Suppressor macrophage treated with lipopolysaccharide for 4 hours (primary cell): Measurements from ENCODE around the gene PCBP1.
A peak's percentile ranks its signal among the peaks of the same experiment; 100 is the strongest.
"Not testable (repeated sequence)": the region's sequence is repeated elsewhere in the genome, so short reads cannot be mapped to it uniquely, and the experiment has no call there.

ENCODE experiments used
- DNase-seq: peaks from one replicate; pipeline ENCODE4 v3.0.0-alpha.2; 2020

Gene PCBP1

GRCh38 chr2:70101174-70101573 is 13.9 kb downstream of the PCBP1 start:
- DNase-seq, result no peak

- not testable (repeated sequence) for DNase-seq
Observed at GRCh38 chr2:70101686-70102085, 14.4 kb downstream of the PCBP1 start.

DNA sequence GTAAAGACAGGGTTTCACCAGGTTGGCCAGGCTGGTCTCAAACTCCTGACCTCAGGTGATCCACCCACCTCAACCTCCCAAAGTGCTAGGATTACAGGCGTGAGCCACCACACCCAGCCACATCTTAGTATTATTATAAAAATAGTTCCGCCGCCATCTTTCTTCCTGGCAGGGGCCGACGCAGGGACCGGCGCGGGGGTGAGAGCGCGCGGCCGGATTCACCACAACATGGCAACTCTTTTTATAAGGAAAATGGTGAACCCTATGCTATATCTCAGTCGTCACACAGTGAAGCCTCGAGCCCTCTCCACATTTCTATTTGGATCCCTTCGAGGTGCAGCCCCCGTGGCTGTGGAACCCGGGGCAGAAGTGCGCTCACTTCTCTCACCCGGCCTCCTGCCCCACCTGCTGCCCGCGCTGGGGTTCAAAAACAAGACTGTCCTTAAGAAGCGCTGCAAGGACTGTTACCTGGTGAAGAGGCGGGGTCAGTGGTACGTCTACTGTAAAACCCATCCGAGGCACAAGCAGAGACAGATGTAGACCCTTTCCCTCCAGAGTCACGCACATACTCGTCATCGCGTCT is 15.1 kb downstream of the PCBP1 start:
- not testable (repeated sequence) for DNase-seq

DNA sequence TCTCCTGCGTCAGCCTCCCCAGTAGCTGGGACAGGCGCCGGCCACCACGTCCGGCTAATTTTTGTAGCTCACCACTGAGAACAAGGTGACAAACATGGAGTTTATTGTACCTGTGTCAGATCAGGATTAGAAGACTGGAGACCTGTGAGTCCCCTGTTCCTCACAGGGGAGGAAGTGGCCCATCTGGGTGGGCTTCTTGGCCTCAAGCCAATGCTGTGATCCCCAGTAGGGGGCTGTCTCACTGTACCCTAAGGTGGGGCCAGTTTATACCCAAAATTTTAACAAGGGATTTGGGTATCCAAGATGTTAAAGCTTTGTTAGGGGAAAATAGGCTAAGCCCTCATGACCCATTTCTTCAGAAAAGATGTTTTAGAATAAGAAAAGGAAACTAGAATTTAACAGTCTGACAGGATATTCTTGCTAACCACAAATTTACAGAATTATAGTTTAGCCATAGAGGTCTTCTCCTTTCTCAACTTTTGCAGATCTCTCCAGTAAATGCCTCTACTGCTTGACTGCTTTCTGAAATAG is 16.3 kb downstream of the PCBP1 start:
- no peak for DNase-seq

- peak; percentile 73 for DNase-seq
Observed at GRCh38 chr2:70104231-70105111, 17.2 kb downstream of the PCBP1 start.

DNA sequence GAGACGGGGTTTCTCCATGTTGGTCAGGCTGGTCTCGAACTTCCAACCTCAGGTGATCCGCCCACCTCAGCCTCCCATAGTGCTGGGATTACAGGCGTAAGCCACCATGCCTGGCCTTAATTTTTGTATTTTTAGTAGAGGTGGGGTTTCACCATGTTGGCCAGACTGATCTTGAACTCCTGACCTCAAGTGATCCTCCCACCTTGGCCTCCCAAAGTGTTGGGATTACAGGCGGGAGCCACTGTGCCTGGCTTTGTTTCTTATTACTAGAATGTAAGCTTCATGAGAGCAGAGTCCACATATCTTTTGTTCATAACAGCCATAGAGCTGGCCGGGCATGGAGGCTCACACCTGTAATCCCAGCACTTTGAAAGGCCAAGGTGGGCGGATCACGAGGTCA is 18.9 kb downstream of the PCBP1 start:
- not testable (repeated sequence) for DNase-seq

DNA sequence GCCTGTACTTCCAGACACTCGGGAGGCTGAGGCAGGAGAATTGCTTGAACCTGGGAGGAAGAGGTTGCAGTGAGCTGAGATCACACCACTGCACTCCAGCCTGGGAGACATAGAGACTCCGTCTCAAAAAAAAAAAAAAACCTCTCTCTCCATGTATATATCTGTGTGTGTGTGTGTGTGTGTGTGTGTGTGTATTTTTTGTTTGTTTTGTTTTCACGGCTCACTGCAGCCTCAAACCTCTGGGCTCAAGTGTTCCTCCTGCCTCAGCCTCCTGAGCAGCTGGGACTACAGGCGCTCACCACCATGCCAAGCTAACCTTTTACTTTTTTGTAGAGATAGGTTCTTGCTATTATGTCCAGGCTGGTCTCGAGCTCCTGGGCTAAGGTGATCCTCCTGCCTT is 23.1 kb downstream of the PCBP1 start:
- not testable (repeated sequence) for DNase-seq

DNA sequence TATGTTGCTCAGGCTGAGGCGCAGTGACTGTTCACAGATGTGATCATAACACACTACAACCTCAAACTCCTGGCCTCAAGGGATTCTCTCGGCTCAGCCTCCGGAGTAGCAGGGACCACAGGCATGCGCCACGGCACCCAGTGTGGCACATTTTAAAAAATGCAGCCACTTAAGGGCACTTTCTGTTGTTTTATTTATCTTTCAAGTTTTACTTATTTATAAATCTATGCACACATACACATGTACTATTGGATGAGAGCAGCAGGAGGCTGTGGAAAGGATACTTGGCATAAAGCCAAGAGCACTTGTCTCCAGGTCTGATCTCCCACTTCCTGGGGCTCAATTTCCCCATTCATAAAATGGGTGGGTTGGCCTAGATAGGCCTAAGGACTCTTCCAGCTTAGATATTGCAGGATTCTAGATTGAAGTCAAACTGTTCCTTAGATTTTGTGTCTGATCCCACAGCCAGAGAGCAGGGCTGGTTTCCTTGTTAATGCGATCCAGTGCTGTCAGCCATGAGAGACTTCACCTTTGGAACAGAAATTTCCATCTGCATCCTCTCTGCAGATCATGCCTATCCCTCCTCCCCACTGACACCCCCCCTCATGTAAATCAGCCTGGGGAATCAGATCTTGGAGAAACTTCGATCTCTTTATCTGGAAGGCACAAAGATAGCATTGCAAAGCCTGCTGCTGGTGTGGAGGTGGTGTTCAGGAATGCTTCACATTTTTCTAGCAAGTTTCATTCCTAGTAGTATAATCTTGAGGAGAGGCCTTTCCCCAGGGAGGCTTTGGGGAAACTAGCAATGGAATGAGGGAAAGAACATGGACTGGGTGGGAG is 24.7 kb downstream of the PCBP1 start:
- no peak for DNase-seq

DNA sequence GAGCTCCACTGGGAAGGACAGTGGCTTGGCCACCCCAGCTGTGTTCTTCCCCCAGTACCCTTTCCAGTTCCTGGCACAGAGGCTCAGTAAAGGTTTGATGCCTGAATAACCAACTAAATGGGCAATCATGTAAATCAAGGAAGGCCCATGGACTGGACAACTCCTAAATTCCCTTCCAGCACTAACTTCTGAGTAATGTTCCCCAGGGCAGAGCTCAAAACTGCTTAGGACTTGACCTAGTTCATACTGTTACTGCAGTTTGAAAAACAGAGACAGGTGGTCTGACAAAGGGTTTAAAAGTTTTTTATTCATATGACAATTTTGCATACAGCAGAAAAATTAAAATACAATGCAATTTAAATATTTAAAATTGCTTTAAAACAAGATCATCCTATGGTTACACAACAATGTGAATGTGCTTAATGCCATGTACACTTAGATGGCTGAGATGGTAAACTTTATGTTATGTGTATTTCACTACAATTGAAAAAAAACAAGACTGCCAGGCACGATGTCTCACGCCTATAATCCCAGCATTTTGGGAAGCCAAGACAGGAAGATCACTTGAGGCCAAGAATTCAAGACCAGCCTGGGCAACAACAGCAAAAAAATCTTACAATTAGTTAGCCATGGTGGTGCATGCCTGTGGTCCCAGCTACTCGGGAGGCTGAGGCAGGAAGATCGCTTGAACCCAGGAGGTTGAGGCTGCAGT is 26.2 kb downstream of the PCBP1 start:
- no peak for DNase-seq

DNA sequence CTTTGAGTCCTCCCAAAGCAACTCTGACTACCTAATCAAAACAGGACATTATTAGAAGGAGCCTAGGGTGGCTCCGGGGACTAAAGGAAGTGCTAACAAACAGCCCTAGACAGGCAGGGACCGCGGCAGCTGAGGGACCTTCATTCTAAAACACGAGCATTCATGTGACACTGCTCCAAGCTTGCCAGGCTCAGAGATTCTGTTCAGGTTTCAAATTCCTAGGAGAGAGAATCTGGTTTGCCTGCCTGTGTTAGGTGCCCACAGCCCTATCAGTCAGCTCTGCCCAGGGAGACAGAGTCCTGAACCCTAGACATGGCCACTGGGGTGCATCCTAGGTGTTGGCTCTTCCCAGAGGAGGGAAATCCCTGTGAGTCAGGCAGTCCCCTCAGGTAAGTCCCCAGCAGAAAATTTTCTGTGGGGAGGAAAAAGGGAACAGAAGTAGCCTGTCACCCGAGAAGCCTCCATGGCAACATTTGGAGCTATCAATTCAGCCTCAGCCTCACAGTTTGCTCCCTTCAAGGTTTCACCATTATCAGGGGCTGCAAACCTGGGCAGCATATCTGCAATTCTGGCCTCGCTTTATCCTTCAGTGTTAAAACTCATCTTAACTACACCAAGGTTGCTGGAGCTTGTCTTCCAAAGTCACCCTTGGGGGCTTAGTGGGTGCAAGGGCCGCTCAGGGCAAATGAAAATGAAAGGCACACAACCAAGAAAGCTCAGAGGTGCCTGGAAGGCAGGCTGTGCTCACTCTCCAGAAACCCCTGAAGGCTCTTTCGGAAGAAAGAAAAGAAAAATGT is 28.6 kb downstream of the PCBP1 start:
- DNase-seq, result peak; percentile 70

GRCh38 chr2:70116936-70117552 is 29.8 kb downstream of the PCBP1 start:
- no peak for DNase-seq

GRCh38 chr2:70118798-70119454 is 31.6 kb downstream of the PCBP1 start:
- no peak for DNase-seq

DNA sequence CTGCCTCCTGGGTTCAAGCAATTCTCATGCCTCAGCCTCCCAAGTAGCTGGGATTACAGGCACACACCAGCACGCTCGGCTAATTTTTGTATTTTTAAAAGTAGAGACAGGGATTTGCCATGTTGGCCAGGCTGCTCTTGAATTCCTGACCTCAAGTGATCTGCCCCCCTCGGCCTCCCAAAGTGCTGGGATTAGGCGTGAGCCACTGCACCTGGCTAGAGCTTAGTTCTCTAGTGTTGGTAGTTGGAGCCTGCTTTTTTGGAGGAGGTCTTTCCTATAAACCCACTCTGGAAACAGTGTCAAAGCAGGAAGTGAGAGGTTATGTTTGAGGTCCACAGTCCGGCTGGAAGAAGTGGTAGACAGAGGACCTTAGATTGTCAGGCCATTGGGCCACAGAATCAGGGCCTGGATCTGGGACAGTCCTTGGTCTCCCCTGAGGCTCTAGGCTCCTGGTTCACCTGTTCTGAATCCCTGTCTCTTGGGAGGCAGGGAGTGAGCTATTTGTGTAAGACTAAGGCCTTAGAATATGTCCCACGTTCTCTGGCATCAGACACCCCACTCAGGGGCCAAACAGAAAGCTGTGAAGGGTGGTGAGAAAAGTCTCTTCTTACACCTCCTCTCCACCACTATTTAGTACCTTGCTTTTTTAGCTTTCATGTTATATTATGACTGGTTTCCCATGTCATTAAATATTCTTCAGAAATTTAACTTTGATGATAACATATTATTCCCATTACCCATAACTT is 34.5 kb downstream of the PCBP1 start:
- no peak for DNase-seq

DNA sequence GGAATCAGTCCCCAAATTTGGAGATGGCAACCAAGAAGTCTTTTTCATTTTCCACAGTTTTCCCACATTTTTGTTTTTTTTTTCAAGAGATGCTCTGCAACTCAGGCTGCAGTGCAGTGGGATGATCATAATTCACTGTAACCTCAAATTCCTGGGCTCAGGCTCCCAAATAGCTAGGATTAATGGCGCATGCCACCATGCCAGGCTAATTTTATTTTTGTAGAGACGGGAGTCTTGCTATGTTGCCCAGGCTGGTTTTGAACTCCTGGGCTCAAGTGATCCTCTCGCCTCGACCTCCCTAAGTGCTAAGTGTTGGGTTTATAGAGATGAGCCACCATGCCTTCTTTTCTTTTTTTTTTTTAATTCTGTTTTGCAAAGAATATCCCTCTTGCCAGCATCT is 35.2 kb downstream of the PCBP1 start:
- DNase-seq, result no peak

DNA sequence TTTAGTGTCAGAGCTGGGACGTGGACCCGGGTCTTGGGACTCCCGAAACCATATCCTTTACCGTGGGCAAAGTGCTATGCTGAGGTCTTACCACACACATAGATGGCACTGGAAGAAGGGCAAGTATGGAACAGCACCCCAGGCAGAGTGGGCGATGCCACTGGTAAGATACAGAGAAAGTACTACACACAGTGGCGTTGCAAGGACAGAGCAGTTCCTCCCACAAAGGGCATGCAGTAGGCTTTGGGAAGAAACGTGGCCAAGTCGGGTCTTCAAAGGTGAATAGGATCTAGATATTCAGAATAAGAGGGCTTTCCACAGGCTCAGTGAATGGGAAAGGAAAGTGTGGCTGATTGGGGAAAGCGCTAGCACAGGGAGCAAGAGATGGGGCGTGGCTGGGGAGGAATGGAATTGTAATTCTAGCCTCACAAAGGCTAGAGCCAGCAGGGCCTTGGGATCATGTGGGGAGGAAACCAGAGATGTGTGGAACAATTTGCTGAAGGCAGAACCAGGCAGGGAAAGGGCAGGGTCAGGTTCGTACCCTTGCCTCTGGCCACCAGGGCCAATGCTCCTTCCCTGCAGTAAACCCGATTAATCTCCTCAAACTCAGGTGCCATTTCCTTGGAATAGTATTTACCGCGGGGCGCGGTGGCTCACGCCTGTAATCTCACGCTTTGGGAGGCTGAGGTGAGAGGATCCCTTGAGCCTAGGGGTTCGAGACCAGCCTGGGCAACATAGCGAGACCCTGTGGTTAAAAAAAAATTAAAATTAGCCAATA is 36.0 kb downstream of the PCBP1 start:
- no peak for DNase-seq

GRCh38 chr2:70123829-70124116 is 36.5 kb downstream of the PCBP1 start:
- no peak for DNase-seq

GRCh38 chr2:70124983-70125480 is 37.8 kb downstream of the PCBP1 start:
- DNase-seq, result peak; percentile 84

- DNase-seq, result no peak
Observed at GRCh38 chr2:70125498-70125898, 38.2 kb downstream of the PCBP1 start.

DNA sequence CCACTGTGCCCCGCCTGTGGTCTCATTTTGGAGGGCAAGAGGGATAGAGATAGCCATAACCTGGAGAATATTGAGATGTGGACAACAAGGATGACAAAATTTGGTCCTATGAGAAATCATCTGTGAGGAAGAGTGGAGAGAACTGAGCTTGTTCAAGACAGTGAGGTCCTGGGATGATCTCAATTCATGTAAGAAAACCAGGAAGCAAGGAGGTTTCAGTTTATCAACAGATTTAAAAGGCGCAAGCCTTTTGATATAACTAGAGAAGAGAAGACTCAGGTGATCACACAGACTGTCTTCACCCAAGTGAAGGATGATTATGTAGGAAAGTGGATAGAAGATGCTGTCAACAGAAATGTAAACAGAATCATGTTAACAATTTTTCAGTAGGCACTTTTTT is 39.1 kb downstream of the PCBP1 start:
- DNase-seq, result peak; percentile 61
